DOHH2 (cell line): ENCODE data around the gene ANKRD49.

Experiments used
- EZH2phosphoT487 ChIP-seq: fragments of 200-600 bp; sonication (generic); IDR thresholded peaks from 2 replicates; pipeline ENCODE4 v1.6.1; 2017; ENCODE audit warnings: borderline replicate concordance, mild to moderate bottlenecking, antibody characterized with exemption, low read length, moderate library complexity, mixed read lengths
- TF ChIP-seq, protein P1 (sequence below): fragments of 200-600 bp; sonication (generic); IDR thresholded peaks from one replicate; pipeline ENCODE4 v1.5.1; 2014; ENCODE audit warnings: antibody characterized with exemption, mild to moderate bottlenecking, low read depth, low read length; ENCODE audit not compliant: poor library complexity, severe bottlenecking

- TF ChIP-seq, protein P1, sequence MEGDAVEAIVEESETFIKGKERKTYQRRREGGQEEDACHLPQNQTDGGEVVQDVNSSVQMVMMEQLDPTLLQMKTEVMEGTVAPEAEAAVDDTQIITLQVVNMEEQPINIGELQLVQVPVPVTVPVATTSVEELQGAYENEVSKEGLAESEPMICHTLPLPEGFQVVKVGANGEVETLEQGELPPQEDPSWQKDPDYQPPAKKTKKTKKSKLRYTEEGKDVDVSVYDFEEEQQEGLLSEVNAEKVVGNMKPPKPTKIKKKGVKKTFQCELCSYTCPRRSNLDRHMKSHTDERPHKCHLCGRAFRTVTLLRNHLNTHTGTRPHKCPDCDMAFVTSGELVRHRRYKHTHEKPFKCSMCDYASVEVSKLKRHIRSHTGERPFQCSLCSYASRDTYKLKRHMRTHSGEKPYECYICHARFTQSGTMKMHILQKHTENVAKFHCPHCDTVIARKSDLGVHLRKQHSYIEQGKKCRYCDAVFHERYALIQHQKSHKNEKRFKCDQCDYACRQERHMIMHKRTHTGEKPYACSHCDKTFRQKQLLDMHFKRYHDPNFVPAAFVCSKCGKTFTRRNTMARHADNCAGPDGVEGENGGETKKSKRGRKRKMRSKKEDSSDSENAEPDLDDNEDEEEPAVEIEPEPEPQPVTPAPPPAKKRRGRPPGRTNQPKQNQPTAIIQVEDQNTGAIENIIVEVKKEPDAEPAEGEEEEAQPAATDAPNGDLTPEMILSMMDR = no peak
- TF ChIP-seq EZH2phosphoT487 = no peak
Observed at GRCh38 chr11:94537031-94537600, 43.3 kb downstream of the ANKRD49 start.
